Stimulated activated CD8-positive, alpha-beta memory T cell treated with anti-CD3 and anti-CD28 coated beads, Interleukin-15, amount 100 ng/mL, for 48 hours (primary cell): ENCODE results near the gene KLHL40.

Source experiments
- DNase-seq, 2 donors: peaks; one replicate each; pipeline ENCODE4 v3.0.0-alpha.2; 2020; ENCODE audit warnings: low read depth in 2 of 2

KLHL40 gene

GRCh38 chr3:42657675-42658074, 27.7 kb upstream of the KLHL40 start:
- no peak for DNase-seq

DNA sequence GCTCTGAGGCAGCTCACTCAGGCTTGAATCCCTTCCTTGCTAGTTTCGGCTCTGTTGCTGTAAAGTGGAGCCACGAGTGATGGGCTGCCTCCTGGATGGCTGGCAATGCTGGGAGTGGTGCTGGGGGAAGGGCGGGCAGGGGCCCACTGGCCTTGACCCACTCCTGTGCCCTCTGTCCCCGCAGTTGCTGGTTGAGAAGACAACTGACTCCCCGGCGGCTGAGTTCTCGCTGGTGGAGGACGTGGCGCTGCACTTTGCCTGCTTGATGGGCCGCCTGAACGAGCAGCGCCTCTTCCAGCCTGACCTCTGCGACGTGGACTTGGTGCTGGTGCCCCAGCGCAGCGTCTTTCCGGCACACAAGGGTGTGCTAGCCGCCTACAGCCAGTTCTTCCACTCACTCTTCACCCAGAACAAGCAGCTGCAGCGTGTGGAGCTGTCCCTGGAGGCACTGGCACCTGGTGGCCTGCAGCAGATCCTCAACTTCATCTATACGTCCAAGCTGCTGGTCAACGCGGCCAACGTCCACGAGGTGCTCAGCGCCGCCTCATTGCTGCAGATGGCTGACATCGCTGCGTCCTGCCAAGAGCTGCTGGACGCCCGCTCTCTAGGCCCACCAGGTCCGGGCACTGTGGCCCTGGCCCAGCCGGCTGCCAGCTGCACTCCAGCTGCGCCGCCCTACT, 27.1 kb upstream of the KLHL40 start:
- no peak for DNase-seq

DNA sequence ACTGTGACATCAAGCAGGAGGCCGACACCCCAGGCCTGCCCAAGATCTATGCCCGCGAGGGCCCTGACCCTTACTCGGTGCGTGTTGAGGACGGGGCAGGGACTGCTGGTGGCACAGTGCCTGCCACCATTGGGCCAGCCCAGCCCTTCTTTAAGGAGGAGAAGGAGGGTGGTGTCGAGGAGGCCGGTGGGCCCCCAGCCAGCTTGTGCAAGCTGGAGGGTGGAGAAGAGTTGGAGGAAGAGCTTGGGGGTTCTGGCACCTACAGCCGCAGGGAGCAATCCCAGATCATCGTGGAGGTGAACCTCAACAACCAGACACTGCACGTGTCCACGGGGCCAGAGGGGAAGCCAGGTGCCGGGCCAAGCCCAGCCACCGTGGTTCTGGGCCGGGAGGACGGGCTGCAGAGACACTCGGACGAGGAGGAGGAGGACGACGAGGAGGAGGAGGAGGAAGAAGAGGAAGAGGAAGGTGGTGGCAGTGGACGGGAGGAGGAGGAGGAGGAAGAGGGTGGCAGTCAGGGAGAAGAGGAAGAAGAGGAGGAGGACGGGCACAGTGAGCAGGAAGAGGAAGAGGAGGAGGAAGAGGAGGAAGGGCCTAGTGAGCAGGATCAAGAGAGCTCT, 26.5 kb upstream of the KLHL40 start:
- no peak for DNase-seq

DNA sequence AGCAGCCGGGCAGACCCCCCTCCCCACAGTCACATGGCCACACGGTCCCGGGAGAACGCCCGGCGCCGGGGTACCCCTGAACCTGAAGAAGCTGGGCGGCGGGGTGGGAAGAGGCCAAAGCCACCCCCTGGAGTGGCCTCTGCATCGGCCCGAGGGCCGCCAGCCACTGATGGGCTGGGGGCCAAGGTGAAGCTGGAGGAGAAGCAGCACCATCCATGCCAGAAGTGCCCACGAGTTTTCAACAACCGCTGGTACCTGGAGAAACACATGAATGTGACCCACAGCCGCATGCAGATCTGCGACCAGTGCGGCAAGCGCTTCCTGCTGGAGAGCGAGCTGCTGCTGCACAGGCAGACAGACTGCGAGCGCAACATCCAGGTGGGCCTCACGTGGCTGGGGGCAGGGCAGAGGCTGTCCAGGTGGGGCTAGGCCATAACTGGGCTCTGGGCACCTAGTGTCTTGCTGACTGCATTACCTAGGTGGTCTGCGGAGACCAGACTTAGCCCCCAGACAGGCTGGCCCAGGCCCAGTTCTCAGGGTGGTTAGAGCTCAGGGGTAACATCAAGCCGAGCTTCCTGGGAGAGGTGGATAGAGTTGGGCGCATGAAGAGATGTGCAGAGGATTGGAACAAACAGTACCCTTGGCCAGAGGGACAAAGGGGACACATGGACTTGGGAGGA, 25.7 kb upstream of the KLHL40 start:
- DNase-seq: no peak

DNA sequence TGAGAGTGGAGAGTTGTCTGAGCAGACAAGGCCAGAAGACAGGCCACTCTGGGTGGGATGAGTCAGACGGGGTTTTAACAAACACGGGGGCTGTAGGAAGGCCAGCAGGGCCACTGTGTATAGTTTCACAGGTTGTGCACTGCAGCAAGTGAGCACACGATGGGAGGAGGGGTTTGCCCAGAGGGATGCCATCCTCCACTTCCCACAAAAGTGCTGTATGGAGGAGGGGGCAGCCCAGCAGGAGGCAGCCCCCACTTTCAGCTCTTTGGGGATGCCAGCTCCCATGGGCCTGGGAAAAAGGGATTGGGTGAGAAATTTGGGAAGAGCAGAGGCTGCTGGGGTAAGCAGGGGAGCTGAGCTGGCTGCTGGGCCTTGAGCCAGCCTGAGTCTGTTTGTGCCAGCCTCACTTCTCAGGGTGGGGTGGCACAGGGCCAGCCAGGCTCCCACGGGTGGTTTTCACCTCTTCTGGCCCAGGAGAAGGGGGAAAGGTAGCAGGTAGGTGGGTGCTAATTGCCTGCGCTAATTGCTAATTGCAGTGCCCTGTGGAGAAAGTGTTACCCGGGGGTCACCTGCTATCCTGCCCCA, 25.1 kb upstream of the KLHL40 start:
- no peak for DNase-seq

DNA sequence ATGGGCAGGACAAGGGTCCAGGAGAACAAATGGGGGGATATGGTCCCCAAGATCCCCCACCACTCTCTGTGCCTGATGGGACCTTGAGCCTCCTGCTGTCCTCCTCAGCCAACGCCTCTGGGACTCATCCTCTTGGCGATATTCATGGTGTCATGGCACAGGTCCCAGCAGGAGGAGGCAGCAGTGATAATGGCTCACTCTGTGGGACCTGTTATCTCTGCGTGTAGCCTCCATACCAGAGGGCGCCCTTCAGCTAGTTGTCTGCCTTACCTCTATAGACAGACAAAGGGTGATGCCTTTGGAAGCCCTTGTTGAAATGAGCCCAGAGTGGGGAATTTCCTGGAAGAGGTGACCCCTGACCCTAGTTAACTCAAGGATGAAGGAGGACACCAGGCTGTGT, 24.4 kb upstream of the KLHL40 start:
- no peak for DNase-seq

- DNase-seq: no peak
Observed at GRCh38 chr3:42661593-42662022, 23.7 kb upstream of the KLHL40 start.

- DNase-seq: no peak
Observed at GRCh38 chr3:42662037-42662812, 23.1 kb upstream of the KLHL40 start.

GRCh38 chr3:42662813-42663535, 22.4 kb upstream of the KLHL40 start:
- no peak for DNase-seq

DNA sequence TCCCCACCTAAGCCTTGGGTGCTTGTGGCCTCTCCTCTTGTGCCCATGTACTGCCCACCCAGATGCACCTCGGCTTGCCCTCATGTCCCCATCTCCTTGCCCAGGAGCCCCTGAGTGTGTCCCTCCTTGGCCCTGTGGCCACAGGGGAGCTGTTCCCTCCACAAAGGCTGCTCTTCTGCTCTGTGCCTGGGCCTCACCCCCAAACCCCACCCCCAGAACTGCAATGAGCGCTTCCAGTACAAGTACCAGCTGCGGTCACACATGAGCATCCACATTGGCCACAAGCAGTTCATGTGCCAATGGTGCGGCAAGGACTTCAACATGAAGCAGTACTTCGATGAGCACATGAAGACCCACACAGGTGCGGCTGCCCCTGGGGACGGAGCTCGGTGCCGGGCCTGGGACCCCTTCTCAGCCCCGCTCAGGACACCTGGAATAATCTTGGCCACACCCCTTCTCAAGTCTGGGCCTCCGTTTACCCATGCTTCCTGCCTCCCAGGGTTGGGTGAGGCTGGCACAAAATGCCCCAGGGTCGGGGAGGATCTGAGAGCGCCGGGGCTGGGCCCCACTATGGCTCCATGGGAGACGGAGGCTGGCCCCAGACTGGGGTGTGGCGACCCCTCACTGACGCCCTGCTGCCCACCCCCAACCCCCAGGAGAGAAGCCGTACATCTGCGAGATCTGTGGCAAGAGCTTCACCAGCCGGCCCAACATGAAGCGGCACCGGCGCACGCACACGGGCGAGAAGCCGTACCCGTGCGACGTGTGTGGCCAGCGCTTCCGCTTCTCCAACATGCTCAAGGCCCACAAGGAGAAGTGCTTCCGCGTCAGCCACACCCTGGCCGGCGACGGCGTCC, 21.5 kb upstream of the KLHL40 start:
- no peak for DNase-seq

DNA sequence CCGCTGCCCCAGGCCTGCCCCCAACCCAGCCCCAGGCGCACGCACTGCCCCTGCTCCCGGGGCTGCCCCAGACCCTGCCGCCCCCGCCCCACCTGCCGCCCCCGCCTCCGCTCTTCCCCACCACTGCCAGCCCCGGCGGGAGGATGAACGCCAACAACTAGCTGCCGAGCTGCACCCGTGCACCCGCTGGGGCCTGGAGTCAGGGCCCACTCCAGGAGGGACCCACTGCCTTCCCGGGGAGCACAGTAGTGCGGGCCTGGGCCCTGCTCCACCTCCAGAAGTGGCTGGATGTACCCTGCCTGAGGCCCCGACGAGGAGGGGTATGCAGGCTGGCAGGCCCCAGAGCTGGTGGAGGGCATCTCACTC, 20.9 kb upstream of the KLHL40 start:
- no peak for DNase-seq

DNA sequence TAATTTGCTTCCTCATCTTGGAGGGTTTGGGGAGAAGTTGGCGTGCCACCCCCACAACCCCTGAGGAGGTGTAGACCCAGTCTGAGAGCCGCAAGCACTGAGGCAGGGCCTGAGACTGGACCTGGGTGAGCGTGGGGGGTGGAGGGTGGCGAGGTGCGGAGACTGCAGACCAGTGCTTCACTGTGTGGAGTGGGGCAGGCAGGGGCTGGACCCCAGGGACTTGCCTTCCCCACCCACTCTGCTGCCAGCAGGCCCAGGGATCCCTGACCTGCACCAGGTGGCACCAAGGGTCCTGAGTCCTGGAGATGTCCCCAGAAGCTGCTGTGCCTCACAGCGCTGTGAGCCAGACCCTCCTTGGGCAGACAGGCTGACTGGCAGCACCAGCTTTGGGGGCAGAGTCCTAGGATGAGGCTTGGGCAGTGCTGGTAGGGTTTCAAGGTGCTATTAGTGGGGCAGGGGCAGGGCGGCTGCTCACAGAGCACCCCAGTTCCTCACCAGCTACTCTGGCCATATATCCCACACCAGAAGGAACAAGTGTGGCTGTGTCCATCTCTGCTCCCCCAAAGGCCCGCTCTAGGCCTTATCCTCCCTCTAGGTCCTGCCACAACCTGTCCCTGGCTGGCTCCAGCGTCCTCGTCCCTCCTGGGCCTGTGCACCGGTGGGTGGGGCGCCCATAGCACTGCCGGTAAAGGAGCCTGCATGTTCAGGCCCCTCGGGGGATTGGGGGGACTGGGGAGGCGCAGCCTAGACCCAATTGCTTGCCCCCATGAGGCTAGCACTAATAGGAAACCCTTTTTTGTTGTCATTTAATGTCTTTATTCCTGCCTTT, 20.1 kb upstream of the KLHL40 start:
- no peak for DNase-seq

GRCh38 chr3:42666022-42666421, 19.3 kb upstream of the KLHL40 start:
- DNase-seq: no peak

- no peak for DNase-seq
Observed at GRCh38 chr3:42666577-42666998, 18.7 kb upstream of the KLHL40 start.

DNA sequence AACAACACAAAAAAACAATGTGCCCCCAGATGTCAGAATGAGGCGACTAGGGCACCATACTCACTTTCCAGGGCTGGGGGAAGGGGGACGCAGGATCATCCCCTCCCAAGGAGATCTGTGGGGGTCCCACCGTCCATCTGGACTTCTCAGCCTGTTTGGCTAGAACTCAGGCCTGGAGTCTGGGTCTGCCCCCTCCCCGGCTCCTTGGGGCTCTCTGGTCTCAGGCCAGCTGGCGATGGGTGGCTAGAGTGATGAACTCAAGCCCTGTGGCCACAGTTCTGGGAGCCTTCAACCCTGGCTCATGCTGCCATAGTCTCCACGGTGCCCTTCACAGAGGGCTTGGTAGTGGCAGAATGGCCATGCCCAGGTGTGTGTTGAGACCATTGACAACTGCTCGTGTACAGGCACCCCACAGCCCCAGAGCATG, 18.2 kb upstream of the KLHL40 start:
- DNase-seq: no peak

DNA sequence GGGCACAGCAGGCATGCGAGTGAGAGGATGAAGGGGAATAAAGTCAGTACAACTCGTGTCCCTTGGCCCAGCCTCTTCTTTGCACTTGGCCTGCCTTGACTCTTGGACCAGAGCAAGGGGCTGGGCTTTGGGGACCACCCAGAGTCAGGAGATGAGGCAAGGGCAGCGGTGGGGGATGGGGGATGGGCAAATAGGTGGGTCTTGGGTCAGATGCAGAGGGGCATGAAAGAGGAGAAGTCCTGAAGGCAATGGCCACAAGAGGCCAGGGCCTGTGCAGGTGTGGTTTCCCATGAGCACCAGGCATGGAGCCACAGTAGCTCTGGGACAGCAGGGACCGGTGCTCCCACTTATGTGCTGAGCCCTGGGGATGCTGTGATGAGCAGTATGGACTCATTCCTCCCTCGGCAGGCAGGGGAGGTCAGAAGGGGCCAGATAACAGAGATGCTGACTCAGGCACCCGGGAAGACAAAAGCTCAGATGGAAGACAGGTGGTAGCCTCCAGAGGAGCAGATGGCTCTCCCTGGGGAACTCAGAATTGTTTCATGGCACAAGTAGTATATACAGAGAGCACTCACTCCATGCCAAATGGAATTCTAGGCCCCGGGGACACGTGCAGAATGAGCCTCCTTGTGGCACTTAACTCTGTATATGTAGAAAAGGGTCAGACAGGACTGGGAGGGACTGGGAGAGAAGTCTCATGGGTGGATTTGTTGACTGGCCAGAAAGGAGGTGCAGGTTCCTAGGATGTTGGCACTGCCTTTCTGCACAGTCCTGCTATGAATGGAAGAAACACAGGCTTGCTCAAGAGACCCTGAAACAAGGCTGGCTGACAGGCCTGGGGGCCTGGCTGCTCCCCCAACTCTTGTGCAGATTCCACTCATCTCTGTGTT, 17.6 kb upstream of the KLHL40 start:
- DNase-seq: no peak

DNA sequence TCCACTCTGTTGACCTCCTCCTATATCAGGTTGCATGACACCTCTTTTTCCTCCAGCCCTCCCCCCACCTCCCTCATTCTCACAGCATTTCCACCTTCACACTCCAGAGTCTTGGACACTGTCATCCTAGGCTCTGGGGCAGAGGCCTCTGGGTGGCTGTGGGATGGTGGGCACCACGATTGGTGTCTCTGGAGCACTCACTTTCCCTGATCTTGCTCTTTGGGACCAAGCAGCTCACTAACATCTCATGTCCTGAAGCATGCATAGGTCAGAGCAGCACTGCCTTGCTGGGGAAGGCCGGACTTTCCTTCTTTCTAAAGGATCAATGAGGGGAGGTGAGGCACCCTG, 16.9 kb upstream of the KLHL40 start:
- DNase-seq: no peak

DNA sequence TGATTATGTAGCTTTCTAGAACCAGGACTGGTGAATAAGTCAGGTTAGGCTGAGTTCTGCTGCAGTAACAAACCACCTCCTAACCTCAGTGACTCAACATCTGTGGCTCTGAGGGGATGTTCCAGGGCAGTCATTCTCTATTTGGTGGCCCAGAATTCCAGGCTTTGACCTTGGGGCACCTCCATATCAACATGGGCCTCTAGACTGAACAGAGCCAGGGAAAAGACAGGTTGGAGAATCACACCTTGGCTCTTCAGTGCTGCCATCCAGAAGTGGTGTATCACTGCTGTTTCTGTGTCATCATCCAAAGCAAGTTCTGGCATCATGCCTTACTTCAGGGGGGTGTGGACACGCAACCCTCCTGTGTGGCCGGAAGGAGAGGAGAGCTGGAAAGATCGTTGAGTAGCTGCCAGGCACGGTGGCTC, 16.5 kb upstream of the KLHL40 start:
- DNase-seq: no peak
